GM18505 (cell line): ENCODE measurements around the gene AHNAK.

ENCODE experiments used
- ATAC-seq: cut with Tn5 transposase; IDR thresholded peaks from one replicate; pipeline ENCODE4 v1.9.1; 2021; ENCODE audit not compliant: unreplicated experiment
- POLR2A ChIP-seq: IDR thresholded peaks from 4 replicates; pipeline ENCODE4 v1.6.1; 2011; ENCODE audit warnings: borderline replicate concordance; ENCODE audit not compliant: insufficient read depth, insufficient read length; ENCODE audit errors: extremely low read depth

AHNAK gene

DNA sequence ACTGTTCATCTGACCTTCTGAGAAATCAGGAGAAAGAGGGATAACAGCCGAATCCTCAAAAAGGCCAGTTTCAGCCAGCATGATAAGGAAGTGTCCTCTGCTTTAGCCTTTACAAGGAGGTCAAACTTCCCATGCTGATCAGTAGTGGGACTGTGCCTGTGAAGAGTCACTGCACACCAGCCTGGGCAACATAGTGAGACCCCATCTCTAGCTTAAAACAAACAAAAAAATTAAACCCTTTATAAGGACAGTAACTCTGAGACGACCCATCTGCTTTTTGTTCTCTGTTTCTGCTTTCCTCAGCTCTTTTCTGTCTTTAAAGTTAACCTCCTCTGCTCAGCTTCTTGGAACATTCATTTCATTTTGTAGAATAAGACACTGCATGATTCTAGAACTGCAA is 78.0 kb downstream of the AHNAK start:
- no peak for ATAC-seq
- TF ChIP-seq POLR2A: no peak

DNA sequence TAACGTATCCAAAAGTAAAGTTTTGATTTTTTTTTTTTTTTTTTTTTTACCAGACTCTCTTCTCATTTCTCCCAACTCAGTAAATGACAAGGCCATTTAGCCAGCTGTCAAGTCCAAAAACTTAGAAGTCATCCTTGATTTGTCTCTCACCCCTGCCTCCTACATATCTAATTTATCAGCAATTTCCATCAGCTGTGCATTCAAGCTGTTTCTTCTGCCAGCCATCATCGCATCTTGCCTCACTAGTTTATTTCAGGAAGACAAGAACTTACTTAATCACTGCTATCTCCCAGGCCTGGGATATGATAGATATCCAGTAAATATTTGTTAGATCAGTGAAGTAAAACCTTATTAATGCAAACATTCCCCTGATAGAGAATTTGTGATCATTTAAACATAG is 80.2 kb downstream of the AHNAK start:
- no peak for TF ChIP-seq POLR2A

DNA sequence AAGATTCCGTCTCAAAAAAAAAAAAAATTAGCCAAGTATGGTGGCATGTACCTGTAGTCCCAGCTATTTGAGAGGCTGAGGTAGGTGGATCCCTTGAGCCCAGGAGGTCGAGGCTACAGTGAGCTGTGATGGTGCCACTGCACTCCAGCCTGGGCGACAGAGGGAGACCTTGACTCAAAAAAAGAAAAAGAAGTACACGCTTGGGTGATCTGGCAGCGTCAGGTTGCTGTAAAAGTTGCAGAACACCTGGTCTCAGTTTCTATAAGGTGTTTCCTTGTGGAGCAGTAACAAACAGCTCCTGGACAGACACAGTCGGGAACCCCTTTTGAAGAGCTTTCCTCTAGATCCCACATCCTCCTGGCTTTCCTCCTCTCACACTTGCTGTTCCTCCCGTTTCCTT is 82.0 kb downstream of the AHNAK start:
- no peak for ATAC-seq
- TF ChIP-seq POLR2A: no peak

More for the DNA sequence above, 80.2 kb downstream of the AHNAK start:
- ATAC-seq: no peak

DNA sequence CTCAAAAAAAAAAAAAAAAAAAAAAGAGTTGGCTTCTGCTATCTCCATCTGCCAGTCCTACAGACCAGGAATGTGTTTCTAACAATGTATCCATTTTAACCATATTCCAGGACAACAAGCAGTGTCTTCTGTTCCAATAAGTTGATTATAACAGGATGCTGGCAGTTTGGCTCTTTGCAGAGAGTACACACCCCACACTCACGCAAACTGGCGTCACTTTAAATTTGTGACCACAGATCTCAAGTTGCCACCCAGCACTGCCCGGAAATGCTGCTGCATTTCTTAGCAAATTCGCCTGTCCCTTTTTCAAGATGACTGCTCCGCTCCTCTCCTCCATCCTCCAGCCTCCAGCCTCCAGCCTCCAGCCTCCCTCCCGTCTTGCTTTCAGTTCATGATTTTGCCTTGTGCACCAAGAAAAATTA is 83.5 kb downstream of the AHNAK start:
- no peak for ATAC-seq
- no peak for TF ChIP-seq POLR2A

DNA sequence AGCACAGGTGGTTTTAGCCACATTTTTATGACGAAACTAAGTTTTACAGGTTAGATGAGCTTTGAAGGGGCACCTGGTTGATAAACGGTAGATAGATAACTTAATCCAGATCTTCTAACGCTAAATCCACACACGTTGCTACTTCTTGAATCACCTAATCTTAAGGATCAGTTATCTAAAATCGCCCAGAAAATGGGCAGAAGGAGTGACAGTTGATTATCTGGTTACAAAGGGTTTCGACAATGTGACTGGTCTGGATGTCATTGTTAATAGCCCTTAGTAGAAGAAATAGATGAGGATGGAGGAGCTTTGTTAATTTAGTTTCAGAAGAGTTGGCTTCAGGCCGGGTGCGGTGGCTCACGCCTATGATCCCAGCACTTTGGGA is 84.1 kb downstream of the AHNAK start:
- no peak for ATAC-seq
- no peak for TF ChIP-seq POLR2A

DNA sequence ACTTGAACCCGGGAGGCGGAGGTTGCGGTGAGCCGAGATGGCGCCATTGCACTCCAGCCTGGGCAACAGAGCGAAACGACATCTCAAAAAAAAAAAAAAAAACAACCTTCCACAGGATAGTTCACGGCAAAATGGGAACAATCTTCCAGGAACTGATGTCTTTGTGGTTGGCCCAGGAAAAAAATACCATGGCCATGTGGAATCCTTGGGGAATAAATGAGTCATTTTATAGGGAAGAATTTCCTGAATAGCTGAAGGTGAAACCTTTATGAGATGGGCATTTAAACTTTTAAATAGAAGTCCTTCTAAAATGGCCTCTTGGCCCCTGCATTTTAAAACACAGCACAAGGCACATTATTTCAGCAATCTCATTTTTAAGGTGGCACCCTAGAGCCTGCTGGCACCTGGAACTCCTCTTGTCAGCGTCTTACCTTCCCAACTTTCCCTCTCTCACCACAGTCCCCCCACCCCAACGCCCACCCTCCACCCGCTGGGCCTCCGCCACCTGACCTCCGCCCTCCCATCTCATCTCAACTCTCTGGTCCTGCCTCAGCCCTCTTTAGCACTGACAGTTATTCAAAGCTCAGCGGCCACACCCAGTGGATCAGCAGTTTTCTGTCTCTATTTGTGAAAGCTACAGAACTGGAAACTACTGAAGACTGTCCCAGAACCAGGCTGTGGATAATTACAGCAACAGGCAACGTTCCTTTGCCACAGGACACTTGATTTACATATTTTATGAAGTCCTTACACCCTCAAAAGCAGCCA is 84.7 kb downstream of the AHNAK start:
- no peak for ATAC-seq
- no peak for TF ChIP-seq POLR2A

DNA sequence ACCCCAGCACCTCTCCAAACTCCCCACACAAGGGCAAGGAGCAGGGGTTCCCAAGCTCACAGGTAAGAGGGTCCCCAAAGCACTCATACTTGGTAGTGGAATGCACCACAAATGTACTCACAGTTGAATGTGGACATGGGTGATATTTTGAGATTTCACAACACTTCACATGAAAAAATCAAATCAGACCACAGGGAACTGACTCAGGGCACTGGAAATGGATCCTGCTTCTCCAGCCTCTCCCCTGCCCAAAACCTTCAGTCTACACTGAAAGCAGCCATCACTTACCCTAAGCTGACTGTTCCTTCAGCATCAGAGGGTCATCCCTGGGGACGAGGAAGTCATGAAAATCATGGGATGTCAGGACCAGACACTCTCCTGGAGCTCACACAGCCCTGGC is 87.5 kb downstream of the AHNAK start:
- no peak for TF ChIP-seq POLR2A
- no peak for ATAC-seq

DNA sequence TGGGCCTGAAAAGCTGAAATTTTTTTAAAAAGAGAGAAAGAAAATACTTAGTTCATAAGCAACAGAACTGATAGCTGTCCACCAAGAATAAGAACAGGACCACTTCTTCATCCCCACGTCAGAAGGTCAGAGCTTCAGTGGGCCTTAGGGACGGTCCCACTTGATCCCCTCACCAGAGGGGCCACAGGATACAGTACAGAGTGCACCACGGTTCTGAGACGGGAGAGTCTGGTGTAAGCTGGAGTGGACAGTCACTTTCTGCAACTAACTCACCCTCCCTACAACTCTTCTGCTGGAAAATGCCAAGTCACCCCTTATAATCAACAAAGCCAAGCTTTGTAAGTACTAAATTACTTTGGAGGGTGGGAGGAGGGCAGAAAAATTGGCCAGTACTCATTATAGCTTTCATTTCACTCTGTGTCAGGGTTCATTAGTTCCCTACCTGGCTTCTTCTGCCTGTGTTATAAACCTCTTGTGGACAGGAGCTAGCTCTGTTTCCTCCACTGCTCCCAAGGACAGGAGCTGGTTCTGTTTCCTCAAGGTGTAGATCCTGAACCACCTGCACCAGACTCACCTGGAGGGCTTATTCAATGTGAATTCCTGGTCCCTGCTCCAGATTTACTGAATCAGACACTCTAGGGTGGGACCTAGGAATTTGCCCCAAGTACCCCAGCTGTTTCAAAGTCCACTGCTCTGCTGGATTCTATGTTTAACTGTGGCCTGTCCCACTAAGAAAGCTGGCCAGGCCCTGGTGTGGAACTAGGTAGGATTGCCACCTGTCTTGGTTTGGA is 88.2 kb downstream of the AHNAK start:
- no peak for ATAC-seq
- no peak for TF ChIP-seq POLR2A

DNA sequence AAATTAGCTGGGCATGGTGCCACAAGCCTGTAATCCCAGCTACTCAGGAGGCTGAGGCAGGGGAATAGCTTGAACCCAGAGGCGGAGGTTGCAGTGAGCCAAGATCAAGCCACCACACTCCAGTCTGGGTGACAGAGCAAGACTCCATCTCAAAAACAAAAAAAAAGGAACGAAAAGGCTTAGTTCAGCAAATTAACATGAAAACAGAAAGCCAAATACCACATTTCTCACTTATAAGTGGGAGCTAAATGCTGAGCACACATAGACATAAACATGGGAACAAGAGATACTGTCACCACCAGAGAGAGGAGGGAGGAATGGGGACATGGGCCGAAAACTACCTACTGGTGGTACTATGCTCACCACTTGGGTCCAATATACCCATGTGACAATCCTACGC is 89.1 kb downstream of the AHNAK start:
- no peak for TF ChIP-seq POLR2A
- no peak for ATAC-seq

DNA sequence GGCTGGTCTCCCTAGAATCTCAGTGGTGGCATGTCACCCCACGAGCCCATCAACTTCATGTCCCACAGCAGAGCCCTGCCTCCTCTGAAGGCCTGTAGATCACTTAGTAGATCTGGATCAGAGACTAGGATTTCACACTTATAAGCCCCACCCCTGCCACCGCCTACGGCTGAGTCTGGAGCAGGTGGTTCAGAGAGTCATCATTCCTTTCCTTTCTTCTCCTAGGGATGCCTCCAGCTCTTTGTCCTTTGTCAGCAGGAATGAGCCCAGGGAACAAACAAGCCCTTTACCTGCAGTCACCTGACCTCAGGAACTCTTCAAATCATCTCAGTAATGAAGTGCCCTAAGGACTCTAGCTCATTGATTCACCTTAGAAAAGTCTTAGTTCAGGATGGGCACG is 90.0 kb downstream of the AHNAK start:
- no peak for ATAC-seq
- no peak for TF ChIP-seq POLR2A

DNA sequence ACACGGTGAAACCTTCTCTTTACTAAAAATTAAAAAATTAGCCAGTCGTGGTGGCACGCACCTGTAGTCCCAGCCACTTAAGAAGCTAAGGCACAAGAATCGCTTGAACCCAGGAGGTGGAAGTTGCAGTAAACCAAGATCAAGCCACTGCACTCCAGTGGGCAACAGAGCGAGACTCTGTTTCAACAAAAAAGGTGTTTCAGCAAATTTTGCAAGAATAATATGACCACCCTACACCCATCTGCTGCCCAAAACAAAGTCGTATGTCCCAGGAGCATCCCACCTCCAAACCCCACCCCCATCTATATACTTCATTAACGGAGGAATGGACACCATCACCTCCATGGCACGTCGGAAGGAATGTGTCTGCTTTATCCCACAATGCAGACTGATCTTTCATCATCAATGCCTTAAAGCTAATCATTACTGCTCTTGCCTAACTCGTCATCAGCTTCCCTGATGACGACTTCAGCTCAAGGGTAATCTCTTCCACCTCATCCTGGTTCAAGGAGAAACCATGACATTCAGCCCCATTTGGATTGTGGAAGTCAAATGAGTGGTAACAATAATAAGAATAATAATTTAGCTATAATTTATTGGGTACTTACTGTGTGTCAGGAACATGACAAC is 93.7 kb downstream of the AHNAK start:
- ATAC-seq: no peak

DNA sequence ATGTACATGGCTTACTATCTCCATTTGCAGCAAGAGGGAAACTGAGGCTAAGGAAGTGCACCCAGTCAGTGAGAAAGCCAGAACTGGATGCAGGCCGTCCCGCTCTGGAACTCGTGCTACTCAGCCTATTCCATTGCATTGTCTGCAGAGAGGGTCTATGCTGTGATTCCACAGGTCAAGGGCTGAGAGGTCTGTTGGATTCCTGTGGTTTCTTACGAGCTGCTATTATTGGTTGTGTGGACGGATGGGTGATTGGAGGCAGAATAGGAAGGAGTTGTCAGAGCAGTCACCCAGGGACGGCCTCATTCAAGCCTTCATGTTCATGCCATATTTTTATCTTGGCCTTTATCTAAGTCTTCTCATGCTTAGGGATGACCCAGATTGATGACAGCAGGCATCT is 94.3 kb downstream of the AHNAK start:
- no peak for TF ChIP-seq POLR2A
- no peak for ATAC-seq

More for the DNA sequence above, 93.7 kb downstream of the AHNAK start:
- no peak for TF ChIP-seq POLR2A

DNA sequence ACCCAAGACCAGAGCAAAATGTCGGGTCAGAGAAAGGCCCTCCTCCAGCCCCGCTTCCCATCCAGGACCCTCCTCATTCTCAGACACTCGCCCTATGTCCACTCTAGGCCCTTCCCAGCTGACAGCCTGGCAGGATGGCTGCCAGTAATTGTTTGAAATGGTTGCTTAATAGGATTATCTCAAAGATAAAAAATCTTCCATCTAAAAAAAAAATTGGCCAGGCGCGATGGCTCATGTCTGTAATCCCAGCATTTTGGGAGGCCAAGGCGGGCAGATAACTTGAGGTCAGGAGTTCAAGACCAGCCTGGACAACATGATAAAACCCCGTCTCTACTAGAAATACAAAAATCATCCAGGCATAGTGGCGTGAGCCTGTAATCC is 95.4 kb downstream of the AHNAK start:
- no peak for ATAC-seq
- TF ChIP-seq POLR2A: no peak
